ENCODE results near the gene GPC6. TPM values are rescaled to one million over a fixed set of nuclear protein-coding genes. Genes with fewer than 3 reads are reported as not detected.

Gene GPC6
- polyA plus RNA-seq, 1 donor (not counting 4 experiments of a cell fraction or from before 2014, with no cell fraction given): 0.42 TPM

- H3K9ac ChIP-seq (ENCODE audit: control insufficient read depth, extremely low read depth, insufficient read depth, low read length): no peak overlapping the region
- H2AFZ ChIP-seq (ENCODE audit: control insufficient read depth, low read length): no peak overlapping the region
- H3K4me2 ChIP-seq (ENCODE audit: control insufficient read depth, extremely low read depth, insufficient read depth, low read depth, low read length): no peak overlapping the region
- H4K20me1 ChIP-seq (ENCODE audit: control insufficient read depth, extremely low read depth, insufficient read depth, low read length): no peaks in the 10 kb centered on the region
- H3K27ac ChIP-seq (ENCODE audit: control insufficient read depth, insufficient read depth, low read length): no peak overlapping the region
- TF ChIP-seq CTCF (optimal IDR thresholded peaks at IDR 0.05 in 1 of 3, IDR thresholded peaks at IDR 0.05 in 1 of 3, conservative IDR thresholded peaks at IDR 0.05 in 1 of 3; ENCODE audit: extremely low read depth in 1 of 3, insufficient read depth in 2 of 3, low read length in 3 of 3) (no peak), EZH2 (IDR thresholded peaks at IDR 0.05; ENCODE audit: low read length) (no peak)
- no peaks in the 10 kb centered on the region for H3K4me1 ChIP-seq (ENCODE audit: control insufficient read depth, extremely low read depth, insufficient read depth, low read length)
- DNase-seq (ENCODE audit: low read depth, low spot score): no peak
- H3K4me3 ChIP-seq (ENCODE audit: control insufficient read depth in 2 of 3, extremely low read depth in 1 of 3, insufficient read depth in 2 of 3, low read depth in 1 of 3, low read length in 3 of 3): no peak overlapping the region
- no peaks in the 10 kb centered on the region for H3K9me1 ChIP-seq (ENCODE audit: control insufficient read depth, extremely low read depth, insufficient read depth, low read length)
- no peaks in the 10 kb centered on the region for H3K36me3 ChIP-seq (ENCODE audit: control insufficient read depth in 2 of 2, extremely low read depth in 1 of 2, insufficient read depth in 2 of 2, low read length in 2 of 2)
- no peaks in the 10 kb centered on the region for H3K9me3 ChIP-seq (ENCODE audit: control insufficient read depth, low read depth, low read length)
- no peaks in the 10 kb centered on the region for H3K27me3 ChIP-seq (ENCODE audit: control insufficient read depth, extremely low read depth, insufficient read depth, low read length)
- dilution Hi-C loops (cut with MboI; ENCODE audit: extremely low pct_ligation_motif_present, low sequenced_read_pairs): no loop called here
- FAIRE-seq: no peak
- H3K79me2 ChIP-seq (ENCODE audit: control insufficient read depth, insufficient read depth, low read length): no peaks in the 10 kb centered on the region
Measured at GRCh38 chr13:94020426-94020825, 793.8 kb downstream of the GPC6 start.

GRCh38 chr13:94020833-94021232, 794.2 kb downstream of the GPC6 start:
- Histone ChIP-seq H3K27ac (ENCODE audit: control insufficient read depth, insufficient read depth, low read length) (no peak overlapping the region), H4K20me1 (ENCODE audit: control insufficient read depth, extremely low read depth, insufficient read depth, low read length) (no peaks in the 10 kb centered on the region), H2AFZ (ENCODE audit: control insufficient read depth, low read length) (no peak overlapping the region), H3K79me2 (ENCODE audit: control insufficient read depth, insufficient read depth, low read length) (no peaks in the 10 kb centered on the region), H3K27me3 (ENCODE audit: control insufficient read depth, extremely low read depth, insufficient read depth, low read length) (no peaks in the 10 kb centered on the region), H3K4me1 (ENCODE audit: control insufficient read depth, extremely low read depth, insufficient read depth, low read length) (no peaks in the 10 kb centered on the region), H3K4me2 (ENCODE audit: control insufficient read depth, extremely low read depth, insufficient read depth, low read depth, low read length) (no peak overlapping the region), H3K9ac (ENCODE audit: control insufficient read depth, extremely low read depth, insufficient read depth, low read length) (no peak overlapping the region), H3K4me3 (ENCODE audit: control insufficient read depth in 2 of 3, extremely low read depth in 1 of 3, insufficient read depth in 2 of 3, low read depth in 1 of 3, low read length in 3 of 3) (no peak overlapping the region), H3K9me3 (ENCODE audit: control insufficient read depth, low read depth, low read length) (no peaks in the 10 kb centered on the region), H3K9me1 (ENCODE audit: control insufficient read depth, extremely low read depth, insufficient read depth, low read length) (no peaks in the 10 kb centered on the region), H3K36me3 (ENCODE audit: control insufficient read depth in 2 of 2, extremely low read depth in 1 of 2, insufficient read depth in 2 of 2, low read length in 2 of 2) (no peaks in the 10 kb centered on the region)
- FAIRE-seq (no peak), DNase-seq (ENCODE audit: low read depth, low spot score) (no peak)
- TF ChIP-seq CTCF (optimal IDR thresholded peaks at IDR 0.05 in 1 of 3, IDR thresholded peaks at IDR 0.05 in 1 of 3, conservative IDR thresholded peaks at IDR 0.05 in 1 of 3; ENCODE audit: extremely low read depth in 1 of 3, insufficient read depth in 2 of 3, low read length in 3 of 3) (no peak), EZH2 (IDR thresholded peaks at IDR 0.05; ENCODE audit: low read length) (no peak)
- dilution Hi-C loops (cut with MboI; ENCODE audit: extremely low pct_ligation_motif_present, low sequenced_read_pairs): no loop called here

Data from keratinocyte (primary cell).